Measurements from ENCODE around the gene STRC.
"Not testable (repeated sequence)": the region's sequence is repeated elsewhere in the genome, so short reads cannot be mapped to it uniquely, and the experiment has no call there.

DNA sequence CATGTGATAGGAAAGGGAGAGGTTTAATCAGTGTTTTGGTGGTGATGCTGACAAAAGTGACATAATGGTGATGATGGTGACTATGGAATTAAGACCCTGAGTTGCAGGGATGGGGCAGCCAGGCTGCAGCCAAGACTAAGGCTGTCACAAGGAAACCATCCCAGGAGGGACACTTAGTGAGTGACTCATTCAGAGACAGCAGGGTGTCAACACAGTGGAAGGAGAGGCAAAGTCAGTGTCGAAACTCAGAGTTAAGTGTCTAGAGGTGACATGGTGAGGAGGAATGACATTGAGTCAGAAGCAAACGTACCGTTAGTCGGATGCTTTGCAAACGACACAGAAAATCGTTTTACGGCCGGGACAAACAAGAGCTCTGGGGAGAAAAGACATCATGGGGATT lies 54.8 kb downstream of the STRC start:
- TF ChIP-seq, protein P1, sequence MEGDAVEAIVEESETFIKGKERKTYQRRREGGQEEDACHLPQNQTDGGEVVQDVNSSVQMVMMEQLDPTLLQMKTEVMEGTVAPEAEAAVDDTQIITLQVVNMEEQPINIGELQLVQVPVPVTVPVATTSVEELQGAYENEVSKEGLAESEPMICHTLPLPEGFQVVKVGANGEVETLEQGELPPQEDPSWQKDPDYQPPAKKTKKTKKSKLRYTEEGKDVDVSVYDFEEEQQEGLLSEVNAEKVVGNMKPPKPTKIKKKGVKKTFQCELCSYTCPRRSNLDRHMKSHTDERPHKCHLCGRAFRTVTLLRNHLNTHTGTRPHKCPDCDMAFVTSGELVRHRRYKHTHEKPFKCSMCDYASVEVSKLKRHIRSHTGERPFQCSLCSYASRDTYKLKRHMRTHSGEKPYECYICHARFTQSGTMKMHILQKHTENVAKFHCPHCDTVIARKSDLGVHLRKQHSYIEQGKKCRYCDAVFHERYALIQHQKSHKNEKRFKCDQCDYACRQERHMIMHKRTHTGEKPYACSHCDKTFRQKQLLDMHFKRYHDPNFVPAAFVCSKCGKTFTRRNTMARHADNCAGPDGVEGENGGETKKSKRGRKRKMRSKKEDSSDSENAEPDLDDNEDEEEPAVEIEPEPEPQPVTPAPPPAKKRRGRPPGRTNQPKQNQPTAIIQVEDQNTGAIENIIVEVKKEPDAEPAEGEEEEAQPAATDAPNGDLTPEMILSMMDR (conservative IDR thresholded peaks at IDR 0.05; ENCODE audit: low read depth, low read length) = not testable (repeated sequence)
- TF ChIP-seq EZH2 (IDR thresholded peaks at IDR 0.05; ENCODE audit: low read length, unreplicated experiment); EZH2phosphoT487 (IDR thresholded peaks at IDR 0.05; ENCODE audit: borderline replicate concordance, low read length): not testable (repeated sequence)
